GM12891 (cell line): Measurements from ENCODE around the gene PLSCR4.

Experiments
- POLR2A ChIP-seq: IDR thresholded peaks from 2 replicates; pipeline ENCODE4 v1.6.1; 2011; ENCODE audit warnings: low read depth, low read length, control low read depth
- POU2F2 ChIP-seq: IDR thresholded peaks from 2 replicates; pipeline ENCODE4 v1.6.1; 2011; ENCODE audit warnings: low read depth, mild to moderate bottlenecking, control low read depth, low read length, moderate library complexity
- TAF1 ChIP-seq: IDR thresholded peaks from 2 replicates; pipeline ENCODE4 v1.6.1; 2011; ENCODE audit warnings: low read depth, low read length, control low read depth

DNA sequence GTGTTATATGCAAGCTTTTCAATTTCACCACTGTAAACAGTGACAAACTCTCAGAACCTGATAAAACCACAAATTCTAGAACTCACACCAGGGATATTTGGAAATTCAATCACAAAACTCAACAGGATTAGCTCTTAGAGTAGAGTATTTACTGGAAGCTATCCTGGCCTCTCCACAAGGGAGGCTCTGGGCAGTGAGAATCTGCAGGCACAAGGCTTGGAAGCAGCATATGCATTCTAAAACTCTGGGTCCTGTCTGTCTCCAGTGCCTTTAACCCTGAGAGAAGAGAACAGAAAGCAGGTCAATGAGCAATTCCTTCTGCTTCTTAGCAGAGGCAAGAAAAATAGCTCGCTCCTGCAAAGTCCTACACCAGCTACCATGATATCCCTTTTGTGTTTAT, 23.4 kb downstream of the PLSCR4 start:
- TF ChIP-seq POLR2A (no peak), TAF1 (no peak), POU2F2 (no peak)
